HG03280 (cell line): ENCODE results near the gene VSIG2.
"Not testable (repeated sequence)": the region's sequence is repeated elsewhere in the genome, so short reads cannot be mapped to it uniquely, and the experiment has no call there.

Source experiments
- ATAC-seq: cut with Tn5 transposase; IDR thresholded peaks from one replicate; pipeline ENCODE4 v1.9.1; 2021; ENCODE audit warnings: mild to moderate bottlenecking, moderate library complexity; ENCODE audit not compliant: unreplicated experiment

VSIG2 gene, protein sequence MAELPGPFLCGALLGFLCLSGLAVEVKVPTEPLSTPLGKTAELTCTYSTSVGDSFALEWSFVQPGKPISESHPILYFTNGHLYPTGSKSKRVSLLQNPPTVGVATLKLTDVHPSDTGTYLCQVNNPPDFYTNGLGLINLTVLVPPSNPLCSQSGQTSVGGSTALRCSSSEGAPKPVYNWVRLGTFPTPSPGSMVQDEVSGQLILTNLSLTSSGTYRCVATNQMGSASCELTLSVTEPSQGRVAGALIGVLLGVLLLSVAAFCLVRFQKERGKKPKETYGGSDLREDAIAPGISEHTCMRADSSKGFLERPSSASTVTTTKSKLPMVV

DNA sequence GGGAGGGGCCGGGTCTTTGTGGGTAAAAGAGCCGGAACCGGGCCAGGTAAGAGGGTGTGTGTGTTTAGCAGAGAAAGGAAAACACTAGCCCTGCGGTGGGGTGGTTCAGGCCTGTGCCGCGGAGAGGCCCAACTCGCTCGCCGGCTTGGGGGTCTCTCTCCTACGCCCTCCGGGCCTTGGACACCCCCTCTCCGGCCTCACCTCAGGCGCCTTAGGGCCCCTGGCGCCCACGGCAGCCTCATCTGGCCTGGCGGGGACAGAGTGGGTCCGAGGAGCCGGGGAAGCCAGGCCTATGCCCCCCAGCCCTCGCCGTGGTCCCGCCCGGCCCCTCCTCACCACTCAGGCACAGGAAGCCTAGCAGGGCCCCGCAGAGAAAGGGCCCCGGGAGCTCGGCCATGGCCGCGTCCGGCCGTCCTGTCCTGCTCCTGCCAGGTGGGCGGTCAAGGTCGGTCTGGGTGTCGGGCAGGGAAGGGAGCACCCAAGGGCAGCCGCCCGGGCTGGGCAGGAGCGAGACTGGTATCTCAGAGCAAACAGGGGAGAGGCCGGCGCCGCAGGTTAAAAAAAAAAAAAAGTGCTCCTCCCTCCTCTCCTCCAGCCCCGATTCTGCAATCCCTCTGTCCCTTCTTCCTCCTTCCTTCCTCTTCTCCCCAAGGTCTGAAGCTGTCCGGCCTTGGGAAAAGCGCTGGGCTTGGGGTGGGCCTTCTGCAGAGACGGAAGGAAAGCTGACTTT lies at the start of gene VSIG2:
VSIG2 (minus strand) TSS at position 515 of the 730 bp plus-strand sequence; CDS start at position 397, 118 bp downstream.
- ATAC-seq: no peak

DNA sequence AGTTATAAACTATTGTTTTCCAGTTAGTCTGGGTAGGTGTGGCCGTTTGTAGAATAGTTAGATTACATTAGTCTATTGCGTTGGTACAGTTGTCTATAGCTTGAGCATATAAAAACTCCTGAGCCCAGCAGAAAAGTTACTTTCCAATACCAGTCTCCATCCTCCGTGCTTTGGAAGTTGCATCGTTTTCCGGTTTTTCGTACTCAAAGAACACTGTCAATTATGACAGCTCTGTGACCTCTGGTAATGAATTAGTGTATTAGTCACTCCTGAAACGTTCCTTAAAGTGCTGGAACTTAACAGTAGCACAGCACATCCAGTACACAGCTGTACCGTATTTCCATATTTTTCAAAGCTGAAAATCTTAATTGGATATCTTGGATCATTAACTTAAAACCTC lies 49.0 kb upstream of the VSIG2 start:
- ATAC-seq: no peak

DNA sequence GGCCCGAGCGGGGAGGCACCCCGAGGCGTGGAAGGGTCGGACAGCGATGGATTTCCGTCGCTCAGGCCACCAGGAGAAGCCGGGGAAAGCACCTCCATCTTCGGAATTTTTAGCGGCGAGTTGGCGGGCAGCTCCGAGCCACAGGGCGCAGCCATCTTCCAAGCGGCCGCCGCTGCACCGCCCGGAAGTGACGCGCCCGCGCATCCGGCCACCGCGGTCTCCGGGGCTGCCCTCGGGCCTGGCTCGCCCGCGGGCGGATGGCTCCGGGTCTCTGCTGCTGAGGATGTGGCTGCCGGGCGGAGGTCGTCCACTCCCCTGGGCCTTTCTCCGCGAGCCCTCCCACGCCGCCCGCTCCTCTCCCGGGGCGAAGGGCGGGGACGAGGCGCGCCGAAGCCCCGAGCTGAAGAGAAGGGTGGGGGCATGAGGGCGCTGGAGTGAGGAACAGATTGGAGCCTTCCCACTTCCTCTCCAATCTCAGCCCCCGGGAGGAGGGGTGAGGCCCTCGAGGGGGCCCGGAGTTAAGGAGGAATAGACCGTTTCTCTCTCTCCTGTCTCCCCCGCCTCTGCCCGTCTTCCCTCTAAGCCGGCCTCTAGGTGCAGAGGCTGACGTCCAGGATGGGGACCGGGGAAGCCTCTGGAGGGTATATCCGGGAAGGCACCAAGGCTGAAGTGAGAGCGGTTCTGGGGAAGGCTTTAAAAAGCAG lies 48.3 kb upstream of the VSIG2 start, which contains the start of gene MSANTD2:
MSANTD2 (minus strand) TSS at position 181 of the 704 bp plus-strand sequence; CDS start at position 155, 26 bp downstream.
- ATAC-seq: peak; percentile 87

DNA sequence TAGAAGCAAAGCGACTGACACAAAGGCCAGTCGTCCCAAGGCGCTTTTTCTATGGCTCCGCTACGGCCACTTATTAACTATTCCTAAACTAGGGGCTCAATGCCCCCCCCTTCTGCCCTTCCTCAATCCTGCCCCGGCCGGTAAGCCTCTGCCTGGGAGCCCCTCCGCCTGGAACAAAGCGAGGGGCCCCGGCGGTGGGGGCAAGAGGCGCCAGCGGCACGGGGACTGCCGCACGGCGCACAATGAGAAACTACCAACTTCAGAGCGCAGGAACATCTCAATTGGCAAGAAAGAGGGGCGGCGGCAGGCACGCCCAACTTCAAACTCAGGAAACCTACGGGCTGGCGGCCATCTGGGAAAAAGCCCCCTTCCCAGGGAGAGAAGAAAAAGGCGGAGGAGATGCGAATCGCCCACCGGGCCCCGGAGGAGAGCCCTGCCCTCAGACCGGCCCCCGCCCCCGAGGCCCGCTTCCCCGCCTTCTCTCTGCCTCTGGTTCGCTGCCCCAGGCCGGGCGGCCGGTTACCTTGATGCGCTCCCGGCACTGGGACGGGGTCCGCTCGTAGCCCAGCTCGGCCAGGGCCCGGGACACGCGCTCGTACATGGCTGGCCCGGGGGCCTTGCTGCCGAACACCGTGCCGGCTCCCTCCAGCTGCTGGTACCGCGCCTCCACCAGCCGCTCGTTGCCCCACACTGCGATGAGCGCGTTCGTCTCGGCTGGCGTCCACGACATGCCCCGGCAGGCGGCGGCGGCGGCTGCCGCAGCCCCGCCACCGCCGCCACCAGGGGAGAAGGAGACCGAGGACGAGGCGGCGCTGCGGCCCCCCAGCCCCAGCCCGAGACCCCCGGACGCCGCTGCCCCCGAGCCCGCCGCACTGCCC lies 47.5 kb upstream of the VSIG2 start:
- ATAC-seq: peak; percentile 45

DNA sequence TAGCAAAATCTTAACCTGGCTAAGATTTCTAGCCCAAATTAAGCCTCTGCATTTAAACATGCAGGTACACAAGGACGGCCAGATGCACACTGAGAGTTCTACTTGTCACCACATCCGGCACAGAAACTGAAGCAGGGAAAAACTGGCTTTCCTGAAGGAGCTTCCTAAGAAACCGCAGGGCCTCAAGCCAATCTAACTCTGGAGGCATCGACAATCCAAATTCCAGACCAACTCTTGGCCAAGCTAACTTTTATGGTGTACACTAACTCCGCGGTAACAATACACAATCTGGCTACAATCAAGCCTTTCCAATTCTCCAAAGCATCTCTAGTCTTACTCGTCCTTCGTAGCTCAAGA lies 46.9 kb upstream of the VSIG2 start:
- ATAC-seq: peak; percentile 19

DNA sequence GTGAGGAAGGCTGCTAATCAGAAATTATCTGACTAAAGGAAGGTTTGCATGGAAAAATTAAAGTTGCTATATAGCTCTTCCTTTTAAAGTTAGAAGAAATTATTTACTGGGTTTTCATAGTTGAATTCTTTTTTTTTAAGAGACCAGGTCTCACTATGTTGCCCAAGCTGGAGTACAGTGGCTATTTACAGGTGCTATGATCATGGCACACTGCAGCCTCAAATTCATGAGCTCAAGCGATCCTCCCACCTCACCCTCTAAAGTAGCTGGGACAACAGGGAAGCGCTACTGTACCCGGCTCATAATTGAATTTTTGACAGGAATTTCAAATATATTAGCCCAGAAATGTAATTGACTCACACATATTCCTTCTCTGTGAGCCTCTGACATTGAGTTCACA lies 44.3 kb upstream of the VSIG2 start:
- no peak for ATAC-seq

DNA sequence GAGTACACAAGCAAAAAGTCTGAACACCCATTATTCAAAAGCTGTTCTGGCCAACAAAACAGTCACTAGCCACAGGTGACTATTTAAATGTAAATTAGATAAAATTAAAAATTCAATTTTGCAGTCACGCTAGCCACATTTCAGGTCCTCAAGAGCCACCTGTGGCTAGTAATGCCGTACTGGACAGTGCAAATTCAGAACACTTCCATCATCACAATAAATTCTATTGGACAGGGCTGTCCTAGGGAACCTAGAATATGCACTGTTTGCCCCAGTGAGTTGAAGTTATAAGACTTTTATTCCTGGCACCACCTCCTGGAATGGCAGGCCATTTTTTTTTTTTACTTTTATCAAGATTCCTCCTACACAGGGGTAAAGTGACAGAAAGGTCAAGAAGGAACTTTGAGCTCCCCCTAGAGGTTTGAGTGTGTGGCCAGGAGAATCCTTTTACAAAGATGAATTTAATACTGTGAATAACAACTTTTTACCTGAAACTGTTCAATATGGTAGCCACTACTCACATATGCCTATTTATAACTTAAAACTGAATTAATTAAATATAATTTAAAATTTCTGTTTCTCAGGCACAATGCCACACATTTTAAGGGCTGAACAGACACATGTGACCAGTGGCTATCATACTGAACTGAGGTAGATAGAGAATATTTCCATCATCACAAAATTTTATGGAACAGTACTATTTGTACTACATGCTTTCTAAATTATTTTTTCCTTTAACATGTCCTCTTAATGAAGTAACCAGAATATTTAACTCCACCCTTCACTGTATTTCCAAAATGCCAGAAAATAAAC lies 41.6 kb upstream of the VSIG2 start:
- no peak for ATAC-seq

DNA sequence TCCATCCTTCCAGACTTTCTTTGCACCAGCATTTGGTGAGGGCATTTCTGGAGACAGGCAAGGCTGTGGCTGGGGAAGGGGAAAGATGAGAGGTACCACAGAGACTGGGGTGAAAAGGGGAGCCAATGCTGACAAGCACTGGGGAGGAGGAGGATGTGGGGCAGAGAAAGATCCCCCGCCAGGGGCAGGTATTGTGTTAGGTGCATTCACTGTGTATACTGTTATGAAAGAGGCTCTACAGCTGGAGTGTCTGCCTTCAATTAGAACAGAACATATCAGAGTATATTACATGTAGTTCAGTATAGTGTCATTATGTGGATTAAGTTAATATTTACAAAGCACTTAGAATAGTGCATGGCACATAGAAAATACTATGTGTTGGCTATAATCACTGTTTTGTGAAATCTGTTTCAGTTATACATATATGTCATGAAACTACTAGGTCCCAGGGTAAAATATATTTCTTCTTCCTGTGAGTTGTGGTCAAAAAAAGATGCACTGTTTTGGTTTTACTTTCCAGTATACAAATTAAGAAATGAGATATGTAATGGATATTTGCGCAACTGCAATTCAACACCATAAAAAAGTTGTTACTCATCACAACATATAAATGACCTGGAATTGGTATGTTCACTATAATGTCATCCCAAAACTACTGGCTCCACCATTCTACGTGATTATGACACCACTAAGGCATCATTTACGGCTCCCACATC lies 39.7 kb upstream of the VSIG2 start:
- peak; percentile 84 for ATAC-seq

DNA sequence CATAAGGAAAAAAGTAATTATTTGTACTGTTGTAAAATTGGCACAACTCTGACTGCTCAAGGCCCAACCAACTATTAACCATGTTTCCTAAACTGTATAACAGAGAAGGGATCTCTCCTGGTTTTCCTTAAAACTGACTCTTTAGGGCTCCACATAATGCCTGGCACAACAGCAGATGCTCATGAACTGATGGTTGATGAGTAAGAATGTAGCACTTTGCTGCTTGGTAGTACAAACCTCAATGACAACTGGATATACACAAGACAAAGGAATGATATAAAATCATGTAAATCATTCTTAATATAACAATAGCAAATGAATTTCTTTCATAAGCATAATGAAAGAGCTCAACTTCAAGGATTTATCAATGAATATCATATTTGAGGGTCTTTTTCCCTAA lies 36.5 kb upstream of the VSIG2 start:
- ATAC-seq: no peak

DNA sequence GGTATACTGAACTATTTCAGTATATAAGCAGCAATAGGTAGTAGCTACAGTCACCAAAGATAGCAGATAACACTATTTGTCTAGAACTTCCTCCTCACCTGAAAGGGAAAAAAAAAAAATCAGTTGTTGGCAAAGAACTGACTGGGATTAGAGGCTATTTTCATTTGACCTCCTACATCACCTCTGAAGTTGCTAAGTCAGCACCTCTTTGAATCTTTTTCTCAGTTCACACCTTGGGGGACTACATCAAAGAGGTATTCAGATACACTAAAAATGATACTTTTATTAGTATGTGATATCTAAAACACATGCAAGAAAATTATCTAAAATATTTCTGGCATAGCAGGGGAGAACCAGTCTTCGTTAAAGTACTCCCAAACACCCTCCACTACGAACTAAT lies 32.0 kb upstream of the VSIG2 start:
- no peak for ATAC-seq

DNA sequence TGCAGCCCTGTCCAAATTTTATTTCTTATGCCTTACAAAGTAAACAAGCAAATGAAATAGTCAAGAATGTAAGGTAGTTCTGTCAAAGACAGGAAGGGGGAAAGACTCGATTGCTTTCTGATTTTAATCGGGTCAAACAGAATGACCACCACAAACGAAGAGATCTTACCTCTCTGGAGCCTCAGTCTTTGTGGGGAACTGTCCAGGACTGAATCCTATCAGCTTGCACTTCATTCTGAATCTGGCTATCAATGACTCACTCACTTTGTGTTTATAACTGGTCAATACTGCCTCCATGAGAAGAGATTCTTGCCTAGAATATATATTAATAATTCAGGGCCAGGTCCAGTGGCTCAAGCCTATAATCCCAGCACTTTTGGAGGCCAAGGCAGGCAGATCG lies 30.9 kb upstream of the VSIG2 start:
- ATAC-seq: no peak

DNA sequence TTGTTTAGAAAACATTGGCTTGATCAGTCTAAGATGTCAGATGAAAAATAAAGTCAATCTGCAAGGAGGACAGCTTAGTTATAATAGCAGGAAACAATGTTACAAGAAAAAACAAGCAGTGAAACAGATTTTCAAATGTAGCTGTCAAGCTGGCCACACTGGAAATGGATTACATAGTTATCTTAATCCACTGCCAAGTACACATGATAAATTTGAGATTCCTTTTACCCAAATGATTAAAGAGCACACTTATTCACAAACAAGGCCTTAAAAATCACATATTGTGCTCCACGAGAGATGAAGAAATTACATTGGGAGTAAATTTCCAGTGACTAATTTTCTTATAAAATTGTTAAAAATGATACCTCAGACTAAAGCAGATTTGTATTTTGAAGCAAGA lies 27.5 kb upstream of the VSIG2 start:
- ATAC-seq: no peak

DNA sequence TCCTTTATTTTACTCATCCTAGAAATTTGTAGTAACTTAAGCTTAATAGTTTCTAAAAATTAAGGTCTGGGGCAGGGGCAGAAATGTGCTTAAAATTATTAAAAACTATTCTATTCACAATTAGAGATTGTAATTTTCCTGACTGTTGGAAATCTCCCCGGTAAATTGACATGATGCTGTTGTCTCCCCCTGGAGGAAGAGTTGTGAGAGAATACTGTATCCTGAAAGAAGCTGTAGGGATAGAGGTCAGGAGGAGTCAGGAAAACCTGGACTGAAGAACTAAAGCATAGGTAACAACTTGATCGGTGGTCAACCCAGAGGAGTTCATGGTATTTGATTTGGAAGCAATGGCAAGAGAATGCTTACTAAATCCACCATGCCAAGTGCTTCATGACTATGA lies 26.2 kb upstream of the VSIG2 start:
- no peak for ATAC-seq

DNA sequence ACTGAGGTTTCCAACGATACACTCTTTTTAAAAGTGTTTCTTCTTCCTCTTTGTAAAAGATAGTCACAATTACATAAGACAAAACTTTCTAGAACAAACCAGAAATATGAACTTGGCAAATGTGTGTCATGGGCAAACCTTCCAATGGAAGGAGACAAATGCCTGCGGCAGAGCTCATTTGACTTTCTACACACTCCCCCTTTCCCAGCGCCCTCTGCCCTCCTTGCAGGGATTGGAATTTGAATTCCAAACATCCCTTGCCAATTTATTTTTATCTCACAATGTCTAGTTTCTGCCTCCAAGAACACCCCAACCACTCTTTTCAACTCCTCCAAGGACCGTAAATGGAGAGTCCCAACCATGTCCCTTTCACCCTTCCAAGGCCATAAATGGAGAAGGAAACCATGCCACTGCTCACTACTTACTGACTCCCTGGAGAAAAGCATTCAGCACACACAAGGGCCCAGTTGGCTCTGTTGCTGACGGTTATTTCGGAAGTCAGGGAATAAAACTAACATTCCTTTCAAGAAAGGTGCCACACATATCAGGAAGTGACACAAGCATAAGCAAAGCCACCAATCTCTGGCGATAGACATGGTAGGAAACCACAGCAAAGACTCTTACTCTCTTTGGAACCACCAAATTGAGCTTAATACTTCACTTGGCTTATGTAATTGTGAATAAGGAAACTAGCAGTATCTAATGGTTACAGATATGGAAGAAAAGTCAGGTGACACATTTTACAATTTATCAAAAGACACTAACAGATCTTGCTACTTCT lies 25.0 kb upstream of the VSIG2 start:
- no peak for ATAC-seq

DNA sequence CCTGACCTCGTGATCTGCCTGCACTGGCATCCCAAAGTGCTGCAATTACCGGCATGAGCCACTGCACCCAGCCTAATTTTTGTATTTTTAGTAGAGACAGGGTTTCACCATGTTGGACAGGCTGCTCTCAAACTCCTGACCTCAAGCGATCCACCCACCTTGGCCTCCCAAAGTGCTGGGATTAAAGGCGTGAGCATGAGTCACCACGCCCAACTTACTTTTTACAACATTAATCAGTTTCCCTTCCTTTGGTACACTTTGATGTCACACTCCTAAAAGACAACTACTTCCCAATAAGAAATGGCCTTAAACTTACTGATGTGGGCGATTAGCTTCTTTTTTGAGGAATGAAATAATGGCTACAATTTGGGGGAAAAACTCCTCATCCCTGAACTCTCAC lies 18.9 kb upstream of the VSIG2 start:
- not testable (repeated sequence) for ATAC-seq

DNA sequence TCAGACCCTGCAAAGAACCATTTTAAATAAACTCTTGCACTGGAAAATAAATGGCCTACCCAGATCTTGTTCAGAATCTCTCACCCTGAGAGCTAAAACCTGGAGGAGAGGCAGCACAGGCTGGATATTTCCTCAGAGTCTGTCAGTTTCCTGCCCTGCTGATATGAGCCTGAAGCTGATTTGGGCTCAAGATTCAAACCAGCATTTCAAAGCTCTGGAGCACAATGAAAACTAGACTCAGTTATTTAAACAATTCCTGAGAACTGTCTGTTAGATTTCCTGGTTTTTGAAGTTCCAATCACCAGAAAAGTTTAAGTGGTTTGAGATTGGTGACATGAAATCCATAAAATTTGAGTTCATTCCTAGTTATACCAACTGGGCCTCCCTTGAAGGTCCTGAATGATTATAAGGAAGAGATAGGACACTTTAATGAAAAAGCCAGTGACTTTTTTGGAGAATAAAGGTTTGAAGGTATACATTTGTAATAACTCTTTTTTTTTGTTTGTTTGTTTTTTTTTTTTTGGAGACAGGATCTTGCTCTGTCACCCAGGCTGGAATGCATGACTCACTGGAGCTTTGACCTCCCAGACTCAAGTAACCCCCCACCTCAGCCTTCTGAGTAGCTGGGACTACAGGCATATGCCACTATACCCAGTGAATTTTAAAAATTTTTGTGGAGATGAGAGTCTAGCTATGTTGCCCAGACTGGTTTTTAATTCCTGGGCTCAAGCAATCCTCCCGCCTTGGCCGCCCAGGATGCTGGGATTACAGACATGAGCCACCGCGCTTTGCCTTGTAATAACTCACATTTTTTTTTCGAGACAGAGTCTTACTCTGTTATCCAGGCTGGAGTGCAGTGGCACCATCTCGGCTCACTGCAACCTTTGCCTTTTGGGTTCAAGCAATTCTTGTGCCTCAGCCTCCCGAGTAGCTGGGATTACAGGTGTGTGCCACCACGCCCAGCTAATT lies 18.0 kb upstream of the VSIG2 start:
- no peak for ATAC-seq

DNA sequence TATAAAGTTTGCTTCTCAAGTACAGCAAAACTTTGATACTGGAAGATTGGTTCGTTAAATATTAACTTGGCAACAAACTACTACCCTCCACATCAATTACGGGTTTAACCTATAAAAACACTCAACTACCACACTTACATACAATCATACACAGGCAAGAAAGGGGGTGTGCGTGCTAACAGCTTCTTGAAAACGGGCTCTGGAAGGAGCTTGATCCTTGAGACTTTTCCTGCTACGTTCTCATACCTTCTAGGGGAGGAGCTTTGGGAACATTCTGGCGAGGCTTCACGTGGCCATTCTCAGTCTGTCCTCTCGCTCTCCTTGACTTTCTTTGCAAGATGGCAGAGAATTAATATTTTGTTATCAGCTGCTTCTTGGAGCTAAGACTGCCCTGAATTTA lies 16.9 kb upstream of the VSIG2 start:
- ATAC-seq: no peak
